Stimulated activated CD4-positive, alpha-beta T cell treated with anti-CD3 and anti-CD28 coated beads, TNF-alpha, amount 100 ng/mL, for 24 hours (primary cell): ENCODE measurements around the gene MED13L.
"Not testable (repeated sequence)": the region's sequence is repeated elsewhere in the genome, so short reads cannot be mapped to it uniquely, and the experiment has no call there.

ENCODE experiments used
- DNase-seq, 3 experiments: peaks; one replicate each; pipeline ENCODE4 v3.0.0-alpha.2; 2020; ENCODE audit warnings: low read depth in 3 of 3

MED13L gene

DNA sequence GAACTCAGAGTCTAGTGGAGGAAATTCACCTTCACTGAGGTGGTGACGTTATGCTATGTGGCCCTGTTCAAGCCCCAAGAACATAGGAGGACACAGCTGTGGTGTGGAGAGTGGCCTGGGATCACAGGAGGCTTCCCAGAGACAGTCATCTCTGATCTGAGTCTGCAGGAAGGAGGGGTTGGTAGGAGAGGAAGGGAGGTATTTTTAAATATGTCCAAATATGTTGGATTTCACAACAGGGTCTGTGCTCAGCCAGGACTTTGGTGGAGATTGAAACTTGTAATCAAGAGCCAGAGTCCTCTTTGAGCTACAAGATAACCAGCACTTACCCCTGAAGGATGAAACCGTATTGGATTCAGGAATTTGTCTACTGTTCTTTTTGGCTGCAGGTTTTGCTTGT, 26.4 kb upstream of the MED13L start:
- DNase-seq: no peak

DNA sequence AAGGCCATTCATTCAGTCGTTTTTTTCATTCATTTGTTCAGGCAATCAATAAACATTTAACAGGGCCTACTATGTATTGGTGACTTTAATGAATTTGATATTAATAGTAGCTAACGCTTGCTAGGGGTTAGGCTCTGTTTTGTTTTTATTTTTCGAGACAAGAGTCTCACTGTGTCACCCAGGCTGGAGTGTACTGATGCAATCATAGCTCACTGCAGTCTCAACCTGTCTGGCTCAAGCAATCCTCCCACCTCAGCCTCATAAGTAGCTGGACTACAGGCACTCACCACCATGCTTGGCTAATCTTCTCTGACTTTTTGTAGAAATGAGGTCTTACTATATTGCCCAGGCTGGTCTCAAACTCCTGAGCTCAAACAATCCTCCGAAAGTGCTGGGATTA, 25.6 kb upstream of the MED13L start:
- DNase-seq: no peak

DNA sequence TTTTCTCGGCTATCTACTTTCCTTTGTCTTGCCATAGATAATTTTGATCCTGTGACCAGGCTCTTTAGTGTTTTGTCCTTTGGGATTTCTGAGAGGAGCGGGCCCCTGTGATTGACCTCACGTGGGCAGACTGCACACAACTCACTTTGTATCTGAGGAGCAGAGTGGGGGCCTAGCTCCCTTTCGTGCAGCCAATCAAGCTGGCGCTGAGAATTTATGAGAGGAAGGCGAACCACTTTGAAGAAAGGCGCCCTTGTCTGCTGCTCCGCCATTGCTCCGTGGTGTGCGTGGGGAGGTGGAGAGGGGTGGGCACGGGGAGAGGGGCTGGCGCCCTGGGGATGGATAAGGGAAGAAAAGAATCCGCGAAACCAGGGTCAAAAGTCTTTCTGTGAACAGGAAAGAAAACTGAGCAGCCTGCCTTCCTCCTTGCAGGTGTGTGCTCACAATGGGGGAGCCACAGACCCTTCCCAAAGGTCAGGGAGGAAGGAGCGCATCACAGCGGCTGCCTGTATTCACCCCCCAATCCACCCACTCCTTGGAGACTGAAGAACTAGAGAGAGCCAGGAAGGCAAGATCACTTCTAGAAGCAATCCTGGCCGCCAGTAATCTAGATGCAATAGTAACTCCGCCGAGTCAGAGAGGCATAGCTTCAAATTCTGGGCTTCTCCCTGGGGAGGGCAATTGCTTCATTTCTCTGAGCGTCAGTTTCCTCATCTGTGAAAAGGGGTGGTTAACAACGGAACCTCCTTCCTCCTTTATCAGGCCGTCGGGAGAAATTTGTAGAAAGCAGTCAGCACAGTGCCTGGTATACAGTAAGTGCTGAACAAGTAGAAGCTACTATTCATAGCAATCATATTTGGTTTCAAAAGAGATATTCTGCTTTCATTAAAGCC, 24.9 kb upstream of the MED13L start:
- no peak for DNase-seq

DNA sequence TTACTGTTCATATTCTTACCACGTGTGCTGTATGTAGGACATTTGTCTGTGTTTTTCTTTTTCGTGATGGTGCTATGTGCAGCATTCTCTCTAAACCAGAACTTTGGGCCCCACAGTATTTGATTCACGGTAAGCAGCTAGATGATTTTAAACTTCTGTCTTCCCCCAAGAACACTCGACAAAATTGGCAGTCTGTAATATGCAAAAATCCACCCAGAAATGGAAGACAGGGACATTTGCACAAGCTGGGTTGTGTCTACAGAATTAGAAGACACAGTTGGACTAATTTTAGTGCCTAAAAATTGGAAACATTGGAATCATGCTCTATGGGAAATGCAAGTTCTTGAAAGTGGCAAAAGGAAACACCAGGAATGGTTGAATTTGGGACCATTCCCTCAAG, 24.1 kb upstream of the MED13L start:
- no peak for DNase-seq

DNA sequence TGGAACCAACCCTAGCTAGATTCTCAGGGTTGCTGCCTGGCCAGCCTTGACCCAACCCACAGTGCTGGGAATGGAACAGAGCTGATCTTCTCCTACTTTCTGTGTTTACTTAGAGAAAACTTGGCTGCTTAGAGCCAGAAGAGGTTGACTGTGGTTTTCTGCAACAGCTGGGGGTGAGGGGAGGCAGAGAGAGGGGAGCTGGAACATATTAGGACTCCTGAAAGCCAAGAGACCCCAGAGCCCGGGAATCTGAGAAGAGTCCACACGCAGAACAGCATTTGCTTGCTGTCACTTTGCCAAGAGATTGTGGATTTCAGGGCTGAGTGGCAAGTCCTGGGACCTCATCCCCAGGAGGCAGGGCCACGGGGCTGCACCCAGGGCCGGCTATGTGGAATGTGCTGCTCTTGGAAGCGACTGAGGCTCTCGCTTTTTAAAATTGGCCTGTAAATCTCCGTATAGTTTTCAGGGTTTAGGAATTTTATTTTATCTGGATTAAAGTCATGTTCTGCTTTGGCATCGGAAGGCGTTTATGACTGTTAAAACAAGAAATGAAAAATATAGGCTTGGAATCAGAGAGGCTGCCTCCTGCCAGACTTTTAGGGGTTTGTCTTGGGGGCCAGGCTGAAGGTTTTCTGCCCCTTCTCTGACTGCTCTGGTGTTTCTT, 22.3 kb upstream of the MED13L start:
- DNase-seq: no peak

DNA sequence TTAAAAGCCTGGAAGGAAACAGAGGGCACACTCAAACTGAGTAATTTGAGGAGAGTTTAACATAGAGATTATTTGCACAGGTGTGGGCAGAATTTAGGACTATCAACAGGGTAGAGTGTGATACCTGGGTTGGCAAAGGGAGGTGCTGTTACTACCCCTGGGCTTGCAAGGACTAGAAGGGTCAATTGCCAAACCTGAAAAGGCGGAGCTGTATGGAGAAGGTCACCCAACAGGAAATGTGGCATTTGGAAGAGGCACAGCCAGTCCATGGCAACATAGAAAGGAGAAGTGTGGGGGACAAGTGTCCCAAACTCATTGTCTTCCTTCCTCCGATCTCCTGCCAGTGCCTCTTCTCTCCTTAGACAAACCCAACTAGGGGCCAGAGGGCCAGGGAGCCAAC, 21.6 kb upstream of the MED13L start:
- no peak for DNase-seq

DNA sequence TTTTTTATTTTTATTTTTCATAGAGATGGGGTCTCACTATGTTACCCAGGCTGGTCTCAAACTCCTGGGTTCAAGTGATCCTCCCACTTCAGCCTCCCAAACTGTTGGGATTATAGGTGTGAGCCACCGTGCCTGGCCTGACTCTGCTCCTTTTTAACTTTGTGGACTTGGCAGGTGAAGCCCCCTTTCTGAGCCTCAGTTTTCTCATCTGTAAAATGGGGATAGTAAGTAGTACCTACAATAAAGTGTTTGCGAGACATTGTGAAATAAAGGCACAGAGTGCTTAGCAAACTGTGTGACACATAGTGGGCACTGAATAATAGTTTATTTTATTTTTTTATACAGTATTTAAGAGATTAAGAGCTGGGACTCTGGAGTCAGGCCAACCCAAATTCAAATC, 21.1 kb upstream of the MED13L start:
- DNase-seq: no peak

DNA sequence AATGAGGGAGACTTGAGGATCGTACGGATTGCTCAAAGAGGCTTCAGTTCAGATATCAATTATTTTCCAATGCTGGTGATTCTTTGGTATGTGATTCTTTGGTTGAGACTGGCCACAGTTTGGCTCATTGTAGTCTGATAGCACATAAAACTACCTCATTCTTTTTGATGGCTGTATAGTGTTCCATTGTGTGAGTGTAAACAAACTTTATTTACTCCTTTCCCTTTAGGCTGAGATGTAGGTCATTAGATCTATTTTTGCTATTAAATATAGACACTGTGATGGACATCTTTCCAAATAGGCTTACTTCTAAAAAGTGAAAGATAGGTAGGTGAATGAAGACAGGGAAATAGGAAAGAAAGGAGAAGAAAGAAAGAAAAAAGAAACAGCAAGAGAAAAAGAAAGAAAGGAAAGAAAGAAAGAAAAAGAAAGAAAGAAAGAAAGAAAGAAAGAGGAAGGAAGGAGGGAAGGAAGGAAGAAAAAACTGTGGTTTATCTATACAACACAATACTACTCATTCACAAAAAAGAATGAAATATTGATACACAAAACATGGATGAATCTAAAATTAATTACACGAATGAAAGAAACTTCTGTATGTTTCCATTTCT, 19.8 kb upstream of the MED13L start:
- no peak for DNase-seq

DNA sequence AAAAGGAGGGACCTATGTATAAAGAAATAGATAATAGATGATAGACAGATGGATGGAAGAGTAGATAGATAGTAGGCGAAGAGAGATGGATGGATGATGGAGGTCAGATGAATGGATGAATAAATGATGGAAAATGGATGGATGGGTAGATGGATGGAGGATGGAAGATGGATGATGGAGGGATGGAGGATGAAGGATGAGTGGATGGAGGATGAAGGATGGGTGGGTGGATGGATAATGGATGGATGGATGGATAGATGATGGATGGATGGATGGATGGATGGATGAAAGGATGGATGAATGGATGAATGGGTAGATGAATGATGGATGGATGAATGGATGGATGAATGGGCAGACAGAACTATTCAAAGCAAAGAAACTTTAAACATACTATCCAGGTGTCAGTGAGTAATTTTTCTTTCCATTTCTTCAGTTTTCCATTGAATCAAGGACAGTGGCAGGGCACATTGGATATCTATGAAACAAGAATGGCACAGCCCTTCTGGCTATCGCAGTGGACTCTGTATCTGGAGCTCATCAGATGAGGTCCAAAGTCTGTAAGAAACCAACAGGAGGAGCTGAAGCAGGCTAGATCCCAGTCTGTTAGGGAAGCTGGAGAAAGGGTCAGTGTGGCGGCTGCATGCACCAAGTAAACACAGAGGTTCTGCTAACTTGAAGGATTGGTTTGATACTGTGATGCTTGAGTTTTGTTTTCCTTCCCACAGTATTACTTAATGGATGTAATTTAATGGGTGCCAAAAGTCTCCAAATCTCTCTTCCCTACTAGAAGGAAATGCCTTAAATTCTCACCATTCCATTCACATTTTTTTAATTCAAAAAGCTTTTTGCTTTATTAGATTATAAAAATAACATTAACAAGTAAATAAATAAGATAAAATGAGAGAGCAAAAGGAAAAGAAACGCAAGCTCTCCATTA, 18.1 kb upstream of the MED13L start:
- no peak for DNase-seq

DNA sequence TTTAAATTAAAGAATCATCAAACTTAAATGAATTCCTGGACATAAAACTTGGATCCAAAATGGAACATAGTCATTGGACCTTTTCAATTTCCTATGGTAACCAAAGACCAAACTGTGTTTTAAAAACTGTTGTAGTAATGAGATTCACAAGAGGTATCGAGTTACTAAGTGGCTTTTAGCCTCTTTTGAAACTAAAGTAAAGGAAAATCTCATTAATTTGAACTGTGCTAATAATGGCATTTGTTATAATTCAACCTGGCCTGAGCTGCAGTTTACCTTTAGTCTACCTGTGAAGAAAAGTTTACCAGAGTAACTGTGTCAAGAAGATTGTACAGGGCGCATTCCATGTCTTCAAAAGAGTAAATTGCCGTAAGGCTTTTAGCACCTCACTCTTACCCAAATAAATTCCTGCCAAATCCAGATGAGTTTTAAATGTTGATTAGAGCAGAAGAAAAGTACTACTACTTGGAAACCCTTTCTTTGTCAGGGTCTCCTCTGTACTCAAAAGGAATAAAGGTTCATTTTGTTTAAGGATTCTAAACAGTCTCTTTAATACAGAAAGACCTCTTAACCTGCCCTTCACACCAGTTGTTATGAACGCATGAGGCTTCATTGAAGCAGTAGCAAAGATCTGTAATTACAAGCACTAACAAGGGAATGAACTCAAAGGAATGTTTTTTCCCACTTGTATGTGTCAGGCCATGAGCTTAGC, 17.1 kb upstream of the MED13L start:
- DNase-seq: no peak

DNA sequence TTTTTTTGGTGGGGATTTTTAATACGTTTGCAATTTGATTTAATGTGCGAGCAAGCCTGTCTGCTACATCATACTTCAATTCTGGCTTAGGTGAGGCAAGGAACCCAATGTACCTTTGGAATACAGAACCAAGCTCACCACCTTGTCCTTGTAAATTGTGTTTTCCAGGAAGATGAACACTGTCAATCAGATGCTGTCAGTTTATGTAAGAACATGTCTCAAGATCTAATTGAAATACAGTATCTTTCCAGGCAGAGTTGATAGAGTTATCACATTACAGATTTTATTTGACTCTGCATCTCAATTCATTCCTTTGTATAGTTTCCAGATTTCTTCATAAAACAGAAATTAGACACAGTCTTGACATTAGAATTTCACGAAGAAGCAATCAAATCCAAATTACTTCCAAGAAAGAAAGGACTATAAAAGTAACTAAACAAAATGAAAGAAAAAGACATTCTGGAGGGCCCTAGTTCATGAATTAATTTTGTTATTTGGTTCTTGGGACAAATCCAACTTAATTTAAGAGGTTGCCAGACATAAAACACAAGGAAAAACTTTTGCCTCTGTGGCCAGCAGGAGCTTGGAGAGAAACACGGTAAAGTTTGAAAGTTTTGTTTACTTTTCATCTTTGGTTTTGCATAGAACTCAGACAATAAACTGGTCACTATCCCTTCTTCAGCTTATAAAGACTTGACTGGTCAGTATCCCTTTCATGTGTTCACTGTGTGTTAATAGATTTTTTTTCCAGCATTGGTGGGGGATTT, 16.4 kb upstream of the MED13L start:
- no peak for DNase-seq

DNA sequence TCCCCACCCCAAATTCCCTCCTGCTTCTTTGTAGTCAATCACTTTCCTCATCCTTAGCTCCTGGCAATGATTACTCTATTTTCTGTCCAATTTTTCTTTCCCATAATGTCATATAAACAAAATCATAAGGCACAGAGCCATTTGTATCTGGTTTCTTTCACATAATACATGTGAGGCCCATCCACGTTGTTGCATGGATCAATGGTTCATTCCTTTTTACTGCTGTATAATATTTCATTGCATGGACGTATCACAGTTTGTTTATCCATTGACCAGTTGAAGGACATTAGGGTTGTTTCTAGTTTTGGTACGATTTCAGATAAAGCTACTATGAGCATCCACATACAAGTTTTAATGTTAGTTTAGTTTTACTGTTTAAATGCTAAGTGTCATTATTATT, 13.7 kb upstream of the MED13L start:
- no peak for DNase-seq

DNA sequence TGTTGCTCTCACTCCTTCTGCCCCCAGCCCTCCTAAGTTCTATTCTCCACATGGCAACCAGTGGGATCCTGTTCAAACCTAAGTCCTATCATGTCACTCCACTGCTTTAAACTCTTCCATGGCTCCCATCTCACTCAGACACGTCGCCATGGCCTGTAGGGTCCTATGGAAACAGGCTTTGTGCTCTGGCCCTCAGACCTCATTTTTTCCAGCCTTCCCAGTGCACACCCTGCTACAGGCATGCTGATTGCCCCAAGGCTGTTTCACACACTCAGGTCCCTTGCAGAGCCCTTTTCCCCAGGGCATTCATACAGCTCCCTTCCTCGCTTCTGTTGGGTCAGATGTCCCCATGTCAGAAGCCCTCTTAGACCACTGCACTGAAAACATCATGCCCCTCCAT, 11.2 kb upstream of the MED13L start:
- no peak for DNase-seq

DNA sequence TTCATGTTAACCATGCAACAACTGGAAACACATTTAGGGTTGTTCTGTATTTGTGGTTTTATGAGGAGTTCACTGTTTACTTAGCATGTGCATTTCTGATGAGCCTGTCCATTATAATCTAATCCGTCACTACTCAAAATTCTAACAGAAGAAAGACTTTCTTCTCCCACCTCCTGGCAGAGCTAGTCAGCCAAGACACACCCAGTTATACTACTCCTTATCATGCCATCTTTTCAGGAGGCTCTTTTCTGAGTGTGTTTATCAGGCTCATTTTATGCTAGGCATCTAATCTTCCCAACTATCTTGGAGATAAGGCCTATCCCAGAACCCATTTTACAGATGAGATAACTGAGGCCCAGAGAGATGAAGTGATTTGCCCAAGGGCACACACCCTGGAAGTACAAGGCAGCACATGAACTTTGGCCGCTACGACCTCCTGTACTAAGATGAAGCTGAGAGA, 10.4 kb upstream of the MED13L start:
- no peak for DNase-seq

DNA sequence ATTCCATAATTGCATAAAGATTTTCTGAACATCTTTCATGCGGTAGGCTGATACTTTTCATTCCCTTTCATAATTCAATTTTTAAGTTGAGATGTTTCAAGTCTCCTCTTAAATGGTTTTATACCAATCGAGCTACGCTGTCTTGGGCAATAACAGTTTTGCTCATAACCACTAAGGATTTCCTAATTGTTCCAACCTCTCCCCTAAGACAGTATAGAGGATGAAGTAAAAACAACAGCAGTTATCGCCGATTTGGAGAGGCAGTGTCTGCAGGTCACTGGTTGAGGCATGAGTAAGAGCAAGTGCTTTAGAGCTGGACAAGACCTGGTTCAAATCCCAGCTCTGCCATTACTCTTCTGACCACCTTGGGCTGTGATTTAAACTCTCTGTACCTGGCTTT, 6.9 kb upstream of the MED13L start:
- no peak for DNase-seq

DNA sequence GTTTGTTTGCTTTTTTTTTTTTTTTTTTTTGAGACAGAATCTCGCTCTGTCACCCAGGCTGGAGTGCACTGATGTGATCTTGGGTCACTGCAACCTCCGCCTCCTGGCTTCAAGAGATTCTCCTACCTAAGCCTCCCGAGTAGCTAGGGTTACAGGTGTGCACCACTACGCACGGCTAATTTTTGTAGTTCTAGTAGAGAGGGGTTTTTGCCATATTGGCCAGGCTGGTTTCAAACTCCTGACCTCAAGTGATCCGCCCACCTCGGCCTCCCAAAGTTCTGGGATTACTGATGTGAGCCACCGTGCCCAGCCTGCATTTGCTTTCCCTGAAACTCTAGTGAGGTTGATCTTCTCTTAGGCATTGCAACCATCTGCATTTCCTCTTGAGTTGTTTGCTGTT, 6.4 kb upstream of the MED13L start:
- not testable (repeated sequence) for DNase-seq

DNA sequence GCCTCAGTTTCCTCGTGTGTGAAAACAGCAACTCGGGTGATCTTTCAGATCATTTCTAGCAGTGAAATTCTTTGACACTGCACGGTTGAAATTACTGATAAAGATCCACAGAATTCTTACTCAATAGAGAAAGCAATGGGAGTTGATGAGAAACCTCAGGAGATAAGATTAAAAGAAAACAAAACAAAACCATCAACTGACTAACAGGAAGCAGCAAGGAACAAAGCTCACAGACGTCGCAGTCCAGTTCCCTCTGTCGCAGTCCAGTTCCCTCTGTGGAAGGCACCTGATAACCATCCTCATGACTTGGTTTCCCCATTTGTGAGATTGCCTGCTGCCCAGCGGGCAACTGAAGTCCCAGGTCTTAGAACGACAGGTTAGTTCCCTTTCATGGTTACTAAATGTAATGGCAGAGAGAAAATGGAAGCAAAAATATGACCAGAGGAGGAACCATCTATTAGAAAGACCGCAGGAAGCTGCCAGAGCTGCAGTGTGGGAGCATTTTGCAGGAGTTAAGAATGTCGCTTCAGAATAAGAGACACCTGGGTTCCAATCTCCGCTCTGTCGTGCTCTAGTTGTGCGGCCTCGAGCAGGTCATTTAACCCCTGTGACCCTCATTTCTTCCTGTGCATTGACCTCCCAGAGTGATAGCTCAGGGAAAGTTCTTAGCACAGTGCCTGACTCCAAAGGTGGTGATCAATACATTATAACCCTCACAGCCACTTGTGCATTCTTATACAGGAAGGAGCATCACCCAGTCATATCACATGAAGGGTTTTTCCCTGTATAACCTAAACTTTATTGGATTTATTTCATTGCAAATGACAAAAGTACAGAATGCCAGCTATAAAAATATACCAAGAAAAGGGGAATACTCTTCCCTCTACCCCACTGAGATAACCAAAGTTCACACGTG, 5.1 kb upstream of the MED13L start:
- no peak for DNase-seq

DNA sequence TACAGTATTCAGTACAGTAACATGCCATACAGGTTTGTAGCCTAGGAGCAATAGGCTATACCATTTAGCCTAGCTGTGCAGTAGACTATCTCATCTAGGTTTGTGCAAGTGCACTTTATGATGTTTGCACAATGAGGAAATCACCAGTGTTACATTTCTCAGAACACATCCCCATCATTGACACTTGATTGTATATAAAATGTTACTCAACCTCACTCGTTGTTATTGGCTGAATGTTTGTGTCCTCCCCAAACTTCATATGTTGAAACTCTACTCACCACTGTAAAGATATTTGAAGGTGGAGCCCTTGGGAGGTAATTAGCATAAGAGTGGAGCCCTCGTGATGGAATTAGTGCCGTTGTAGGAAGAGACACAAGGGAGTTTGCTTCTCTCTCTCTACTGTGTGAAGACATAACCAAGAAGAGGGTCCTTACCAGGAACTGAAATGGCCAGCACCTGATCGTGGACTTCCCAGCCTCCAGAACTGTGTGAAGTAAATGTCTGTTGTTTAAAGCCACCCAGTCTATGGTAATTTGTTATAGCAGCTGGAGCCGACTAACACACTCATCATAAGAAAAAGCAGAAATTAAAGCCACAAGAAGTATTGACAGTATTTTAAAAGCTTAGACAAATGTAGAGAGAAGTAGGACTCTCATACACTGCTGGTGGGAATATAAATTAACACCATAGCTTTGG, 3.2 kb upstream of the MED13L start:
- no peak for DNase-seq

DNA sequence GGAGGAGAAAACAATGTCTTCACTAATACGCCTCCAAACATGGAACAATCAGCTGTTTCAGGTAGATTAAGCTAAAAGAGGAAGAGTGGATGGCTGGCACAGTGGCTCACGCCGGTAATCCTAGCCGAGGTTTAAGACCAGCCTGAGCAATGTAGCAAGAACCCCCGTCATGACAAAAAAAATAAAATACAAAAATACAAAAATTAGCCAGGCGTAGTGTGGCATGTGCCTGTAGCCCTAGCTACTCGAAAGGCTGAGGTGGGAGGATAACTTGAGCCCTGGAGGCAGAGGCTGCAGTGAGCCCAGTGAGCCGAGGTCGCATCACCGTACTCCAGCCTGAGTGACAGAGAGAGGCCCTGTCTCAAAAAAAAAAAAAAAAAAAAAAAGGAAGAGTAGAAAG, 1.2 kb upstream of the MED13L start:
- no peak for DNase-seq
